Stimulated activated CD4-positive, alpha-beta T cell treated with anti-CD3 and anti-CD28 coated beads, Interleukin-2, amount 100 ng/mL, for 4 hours (primary cell): ENCODE measurements around the gene USP10.

ENCODE experiments used
- DNase-seq: peaks from one replicate; pipeline ENCODE4 v3.0.0-alpha.2; 2020; ENCODE audit warnings: low read depth

The USP10 gene, protein sequence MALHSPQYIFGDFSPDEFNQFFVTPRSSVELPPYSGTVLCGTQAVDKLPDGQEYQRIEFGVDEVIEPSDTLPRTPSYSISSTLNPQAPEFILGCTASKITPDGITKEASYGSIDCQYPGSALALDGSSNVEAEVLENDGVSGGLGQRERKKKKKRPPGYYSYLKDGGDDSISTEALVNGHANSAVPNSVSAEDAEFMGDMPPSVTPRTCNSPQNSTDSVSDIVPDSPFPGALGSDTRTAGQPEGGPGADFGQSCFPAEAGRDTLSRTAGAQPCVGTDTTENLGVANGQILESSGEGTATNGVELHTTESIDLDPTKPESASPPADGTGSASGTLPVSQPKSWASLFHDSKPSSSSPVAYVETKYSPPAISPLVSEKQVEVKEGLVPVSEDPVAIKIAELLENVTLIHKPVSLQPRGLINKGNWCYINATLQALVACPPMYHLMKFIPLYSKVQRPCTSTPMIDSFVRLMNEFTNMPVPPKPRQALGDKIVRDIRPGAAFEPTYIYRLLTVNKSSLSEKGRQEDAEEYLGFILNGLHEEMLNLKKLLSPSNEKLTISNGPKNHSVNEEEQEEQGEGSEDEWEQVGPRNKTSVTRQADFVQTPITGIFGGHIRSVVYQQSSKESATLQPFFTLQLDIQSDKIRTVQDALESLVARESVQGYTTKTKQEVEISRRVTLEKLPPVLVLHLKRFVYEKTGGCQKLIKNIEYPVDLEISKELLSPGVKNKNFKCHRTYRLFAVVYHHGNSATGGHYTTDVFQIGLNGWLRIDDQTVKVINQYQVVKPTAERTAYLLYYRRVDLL

DNA sequence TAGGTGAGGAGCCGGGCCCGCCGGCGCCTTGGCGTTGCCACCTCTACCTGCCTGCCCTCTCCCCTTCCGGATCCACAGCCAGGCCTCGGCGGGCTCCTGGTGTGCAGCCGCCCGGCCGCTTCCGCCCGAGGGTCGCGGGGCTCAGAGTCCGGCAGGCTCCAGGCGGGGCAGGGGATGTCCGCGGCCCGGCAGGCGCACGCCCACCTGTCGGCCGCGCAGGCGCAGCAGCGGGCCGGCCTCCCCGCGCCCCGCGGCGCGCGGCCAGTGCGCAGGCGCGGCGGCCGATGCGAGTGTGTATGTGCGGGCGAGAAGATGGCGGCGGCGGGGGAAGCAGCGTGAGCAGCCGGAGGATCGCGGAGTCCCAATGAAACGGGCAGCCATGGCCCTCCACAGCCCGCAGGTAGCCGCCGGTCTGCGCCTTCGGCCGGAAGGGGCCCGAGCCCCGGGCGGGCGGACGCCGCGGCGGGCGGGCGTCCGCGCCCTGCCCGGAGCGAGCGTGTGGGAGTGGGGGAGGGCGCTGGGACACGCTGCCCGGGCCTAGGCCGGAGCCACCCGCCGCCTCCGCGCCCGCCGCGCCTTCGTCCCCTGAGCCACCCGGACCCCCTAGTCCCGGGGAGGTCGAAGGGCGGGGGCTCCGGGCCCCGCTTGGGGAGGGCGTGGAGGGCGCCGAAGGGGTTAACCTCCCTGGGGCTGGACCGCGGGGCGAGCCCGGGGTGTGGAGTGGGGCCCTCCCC is at the start of gene USP10:
Gene USP10, plus strand, starts transcription at position 289 of the 734 bp plus-strand sequence. Its CDS starts 91 bp downstream, at position 380.
- DNase-seq: peak; percentile 76

DNA sequence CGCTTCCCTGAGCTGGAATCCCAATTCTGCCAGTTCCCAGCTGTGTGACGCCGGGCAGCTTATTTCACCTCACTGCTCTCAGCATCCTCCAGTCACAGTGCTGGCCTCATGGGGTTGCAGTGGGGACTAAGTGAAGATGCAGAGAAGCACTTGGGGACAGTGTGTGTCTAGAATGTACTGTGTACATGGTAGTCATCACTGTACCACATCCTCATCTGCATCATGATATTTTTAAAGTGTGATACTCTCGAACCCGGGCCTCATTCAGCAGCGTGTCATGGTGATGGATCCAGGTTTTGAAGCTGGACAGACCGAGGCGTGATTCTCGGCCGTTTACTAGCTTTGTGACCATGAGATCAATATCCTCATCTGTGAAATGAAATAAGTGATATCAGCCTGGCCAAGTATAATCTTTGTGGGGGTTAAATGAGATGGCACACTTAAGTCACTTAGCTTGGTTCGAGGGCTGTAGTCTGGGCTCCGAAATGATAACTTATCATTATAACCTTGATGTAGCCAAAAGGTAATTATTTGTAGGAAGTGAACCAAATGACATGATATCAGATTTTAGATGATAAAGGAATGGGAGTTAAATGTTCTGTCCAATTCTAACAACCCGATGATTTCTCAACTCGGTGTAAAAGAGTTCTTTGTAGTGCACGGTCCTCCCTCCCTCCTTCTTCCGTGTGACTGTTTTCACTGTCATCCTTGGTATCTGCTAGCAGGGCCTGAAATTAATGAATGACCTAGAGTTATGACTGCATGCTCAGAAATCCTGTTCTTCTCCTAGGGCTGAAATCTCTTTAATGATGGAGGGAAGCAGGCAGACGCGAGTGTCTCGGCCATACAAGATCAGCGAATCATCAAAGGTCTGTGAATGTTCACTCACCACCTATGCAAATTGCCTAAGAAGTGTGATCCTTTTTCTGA is 49.5 kb upstream of the USP10 start:
- no peak for DNase-seq

DNA sequence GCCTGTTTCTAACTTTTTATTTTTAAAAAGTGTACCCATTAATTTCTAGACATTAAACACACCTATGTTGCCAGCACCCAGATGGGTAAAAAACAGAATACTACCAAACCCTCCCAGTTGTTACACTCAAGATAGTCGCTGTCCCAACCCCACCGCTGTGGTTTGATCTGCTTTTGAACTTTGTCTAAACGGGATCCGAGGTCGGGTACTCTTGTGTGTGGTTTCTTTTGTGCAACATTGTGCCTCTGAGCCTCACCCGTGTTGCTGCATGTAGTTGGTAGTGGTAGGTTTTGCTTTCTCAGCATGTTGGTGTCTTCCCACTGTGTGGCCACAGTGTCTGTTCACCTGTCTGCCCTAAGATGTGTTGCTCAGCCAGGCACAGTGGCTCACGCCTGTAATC is 47.2 kb upstream of the USP10 start:
- DNase-seq: peak; percentile 9

DNA sequence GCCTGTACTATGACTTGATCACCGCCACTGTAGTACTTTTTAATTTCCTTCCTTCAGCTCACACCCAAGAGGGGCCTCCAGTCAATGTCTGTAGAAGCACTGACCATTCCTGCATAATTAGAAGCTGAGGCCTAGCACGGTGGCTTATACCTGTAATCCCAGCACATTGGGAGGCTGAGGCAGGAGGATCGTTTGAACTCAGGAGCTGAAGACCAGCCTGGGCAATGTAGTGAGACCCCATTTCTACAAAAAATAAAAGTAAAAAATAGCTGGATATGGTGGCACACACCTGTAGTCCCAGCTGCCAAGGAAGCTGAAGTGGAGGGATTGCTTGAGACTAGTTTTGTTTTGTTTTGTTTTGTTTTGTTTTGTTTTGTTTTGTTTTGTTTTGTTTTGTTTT is 45.6 kb upstream of the USP10 start:
- no peak for DNase-seq

DNA sequence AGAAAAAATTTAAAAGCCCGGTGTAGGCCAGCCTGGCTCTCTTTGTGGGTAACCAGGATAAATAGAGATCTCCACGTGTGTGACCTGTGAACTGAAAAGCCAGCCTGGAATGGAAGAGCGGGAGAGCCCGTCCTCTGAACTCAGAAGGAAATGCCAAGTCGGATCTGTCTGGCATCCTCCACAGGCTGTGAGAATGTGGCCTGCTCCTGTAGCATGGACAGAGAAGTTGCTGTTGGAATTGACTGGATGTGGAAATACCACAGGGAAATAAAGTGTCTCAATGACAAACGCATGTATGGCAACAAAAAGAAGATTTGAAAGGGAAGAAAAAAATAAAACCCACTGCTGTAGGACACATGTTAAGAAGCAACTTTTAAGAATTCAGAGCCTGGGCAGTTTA is 44.8 kb upstream of the USP10 start:
- no peak for DNase-seq

DNA sequence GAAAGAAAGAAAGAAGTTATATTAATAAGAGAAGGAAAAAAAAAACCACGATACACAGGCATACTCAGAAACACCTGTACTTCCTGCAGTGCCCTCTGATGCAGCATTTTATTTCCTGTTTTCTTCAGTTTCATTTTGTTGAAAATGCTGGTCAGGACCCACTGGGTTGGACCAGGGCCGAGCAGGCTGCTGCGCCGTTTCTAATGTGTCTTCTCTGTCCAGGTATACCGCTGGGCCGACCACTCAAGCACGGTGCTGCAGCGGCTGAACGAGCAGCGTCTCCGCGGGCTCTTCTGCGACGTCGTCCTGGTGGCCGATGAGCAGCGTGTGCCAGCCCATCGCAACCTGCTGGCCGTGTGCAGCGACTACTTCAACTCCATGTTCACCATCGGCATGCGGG is 43.2 kb upstream of the USP10 start:
- DNase-seq: no peak

DNA sequence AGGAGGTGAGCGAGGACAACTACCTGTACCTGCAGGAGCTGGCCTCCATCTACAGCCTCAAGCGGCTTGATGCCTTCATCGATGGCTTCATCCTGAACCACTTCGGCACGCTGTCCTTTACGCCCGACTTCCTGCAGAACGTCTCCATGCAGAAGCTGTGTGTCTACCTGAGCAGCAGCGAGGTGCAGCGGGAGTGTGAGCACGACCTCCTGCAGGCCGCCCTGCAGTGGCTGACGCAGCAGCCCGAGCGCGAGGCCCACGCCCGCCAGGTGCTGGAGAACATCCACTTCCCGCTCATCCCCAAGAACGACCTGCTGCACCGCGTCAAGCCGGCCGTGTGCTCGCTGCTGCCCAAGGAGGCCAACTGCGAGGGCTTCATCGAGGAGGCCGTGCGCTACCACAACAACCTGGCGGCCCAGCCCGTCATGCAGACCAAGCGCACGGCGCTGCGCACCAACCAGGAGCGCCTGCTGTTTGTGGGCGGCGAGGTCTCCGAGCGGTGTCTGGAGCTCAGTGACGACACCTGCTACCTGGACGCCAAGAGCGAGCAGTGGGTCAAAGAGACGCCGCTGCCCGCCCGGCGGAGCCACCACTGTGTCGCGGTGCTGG is 42.5 kb upstream of the USP10 start:
- no peak for DNase-seq

DNA sequence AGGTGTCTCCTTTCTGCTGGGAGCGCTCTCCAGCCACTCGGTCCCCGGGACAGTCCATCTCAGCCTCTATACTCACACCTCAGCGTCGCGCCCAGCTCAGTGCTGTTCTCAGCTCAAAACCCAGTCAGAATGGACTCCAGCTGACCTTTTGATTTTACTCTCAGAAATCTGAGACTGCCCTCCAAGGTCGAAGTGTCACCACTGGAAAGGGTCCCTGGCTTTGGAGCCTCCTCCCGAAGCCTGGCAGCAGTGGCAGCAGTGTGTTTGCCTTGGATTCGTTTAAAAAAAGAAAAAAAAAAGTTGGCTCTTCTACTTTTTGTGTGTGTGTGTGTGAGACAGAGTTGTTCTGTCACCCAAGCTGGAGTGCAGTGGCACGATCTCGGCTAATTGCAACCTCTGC is 41.1 kb upstream of the USP10 start:
- DNase-seq: no peak

DNA sequence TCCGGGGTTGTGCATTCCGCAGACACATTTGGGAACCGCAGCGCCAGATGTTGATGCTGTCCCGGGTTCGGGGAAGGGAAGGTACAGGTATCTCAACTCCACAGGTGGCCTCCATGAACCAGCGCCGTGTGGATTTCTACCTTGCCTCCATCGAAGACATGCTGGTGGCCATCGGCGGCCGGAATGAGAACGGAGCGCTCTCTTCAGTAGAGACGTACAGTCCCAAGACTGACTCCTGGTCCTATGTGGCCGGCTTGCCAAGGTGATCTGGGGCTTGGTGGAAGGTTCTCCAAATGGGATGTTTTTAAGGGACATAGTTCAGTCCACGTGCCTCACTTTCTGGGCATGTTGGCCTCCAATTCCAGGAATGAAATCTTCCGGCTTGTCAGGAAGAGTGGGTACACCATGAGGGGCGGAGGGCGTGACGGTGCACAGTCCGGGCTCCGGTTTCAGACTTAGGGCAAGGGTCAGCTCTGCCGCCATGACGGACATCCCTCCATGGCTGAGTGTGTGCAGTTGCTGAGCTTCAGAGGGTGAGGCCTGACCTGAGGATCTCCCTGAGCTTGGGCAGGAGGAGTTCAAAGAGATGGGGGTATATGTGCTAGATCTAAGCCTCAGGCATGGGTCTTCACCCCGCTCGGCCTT is 40.0 kb upstream of the USP10 start:
- no peak for DNase-seq

DNA sequence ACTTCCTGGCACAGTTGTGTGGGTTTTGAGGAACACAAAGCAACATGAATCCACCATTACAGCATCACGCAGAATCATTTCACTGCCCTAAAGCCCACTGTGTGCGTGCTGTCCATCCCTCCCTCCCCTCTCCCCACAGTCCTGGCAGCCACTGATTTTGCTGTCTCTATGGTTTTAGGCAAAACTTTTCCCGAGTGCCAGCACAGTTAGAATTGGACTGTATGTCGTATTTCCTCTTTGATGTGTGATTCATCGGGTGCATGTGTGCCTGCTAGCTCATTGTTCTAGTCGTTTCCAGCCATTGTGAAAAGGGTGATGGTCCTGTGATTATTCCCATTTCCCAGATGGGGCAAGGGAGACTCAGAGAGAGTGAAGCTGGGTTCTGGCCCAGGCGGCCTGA is 38.8 kb upstream of the USP10 start:
- no peak for DNase-seq

DNA sequence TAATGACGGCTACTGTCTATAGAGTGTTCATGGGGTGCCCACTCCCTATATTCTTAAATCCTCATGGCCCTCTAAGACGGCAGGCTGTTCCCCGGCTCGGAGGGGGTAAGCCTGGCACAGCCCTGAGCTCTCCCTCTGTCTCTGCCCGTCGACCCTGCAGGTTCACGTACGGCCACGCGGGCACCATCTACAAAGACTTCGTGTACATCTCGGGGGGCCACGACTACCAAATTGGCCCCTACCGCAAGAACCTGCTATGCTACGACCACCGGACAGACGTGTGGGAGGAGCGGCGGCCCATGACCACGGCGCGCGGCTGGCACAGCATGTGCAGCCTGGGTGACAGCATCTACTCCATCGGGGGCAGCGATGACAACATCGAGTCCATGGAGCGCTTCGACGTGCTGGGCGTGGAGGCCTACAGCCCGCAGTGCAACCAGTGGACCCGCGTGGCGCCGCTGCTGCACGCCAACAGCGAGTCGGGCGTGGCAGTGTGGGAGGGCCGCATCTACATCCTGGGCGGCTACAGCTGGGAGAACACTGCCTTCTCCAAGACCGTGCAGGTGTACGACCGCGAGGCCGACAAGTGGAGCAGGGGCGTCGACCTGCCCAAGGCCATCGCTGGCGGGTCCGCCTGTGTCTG is 38.3 kb upstream of the USP10 start:
- no peak for DNase-seq

DNA sequence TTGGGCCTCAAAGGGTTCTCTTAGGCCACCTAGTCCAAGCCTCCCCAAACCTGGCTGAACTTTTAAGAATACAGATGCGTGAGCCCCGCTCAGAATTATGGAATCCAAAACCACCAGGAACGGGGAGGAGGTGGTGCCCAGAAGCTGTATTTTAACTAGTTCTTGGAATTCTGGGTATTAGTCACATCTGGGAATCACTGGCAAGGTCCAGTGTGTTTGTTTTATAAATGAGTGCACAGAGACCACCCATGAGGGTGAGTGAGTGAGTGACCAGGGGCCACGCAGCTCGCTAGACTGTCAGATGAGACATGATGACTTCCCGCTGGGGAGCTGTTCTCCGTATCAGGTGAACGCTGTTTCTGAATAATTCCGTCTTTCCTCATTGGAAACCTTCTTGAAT is 37.3 kb upstream of the USP10 start:
- no peak for DNase-seq

DNA sequence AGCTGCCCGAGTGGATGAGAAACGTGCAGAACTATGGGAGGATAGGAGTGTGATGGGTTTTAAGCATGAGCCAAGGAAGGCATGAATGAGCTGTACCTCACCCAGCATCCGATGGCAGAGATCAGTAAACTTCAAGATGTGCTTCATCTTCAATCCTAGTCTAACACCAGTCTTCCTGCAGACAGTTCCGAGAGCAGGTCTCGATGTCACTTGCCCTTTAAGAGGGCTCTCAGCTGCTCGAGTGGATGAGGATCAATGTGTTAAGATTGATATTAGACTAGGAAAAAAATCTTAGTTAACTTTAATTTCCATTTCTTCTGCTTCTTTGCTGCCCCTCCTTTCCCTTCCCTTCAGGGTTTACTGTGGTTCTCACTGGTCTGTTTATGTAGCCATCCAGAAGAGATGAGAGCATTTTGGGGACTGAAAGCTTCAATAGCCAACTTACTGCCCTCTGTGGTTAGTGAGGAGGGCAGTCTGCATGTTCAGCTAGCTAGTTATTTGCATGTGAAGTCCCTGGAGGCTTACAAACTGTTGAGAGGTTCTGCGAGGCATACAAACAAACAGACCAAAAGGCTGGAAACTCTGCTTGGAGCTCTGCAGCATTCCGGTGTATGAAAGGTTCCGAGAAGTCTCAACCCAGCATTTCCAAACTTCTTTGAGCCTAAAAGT is 36.2 kb upstream of the USP10 start:
- DNase-seq: no peak

DNA sequence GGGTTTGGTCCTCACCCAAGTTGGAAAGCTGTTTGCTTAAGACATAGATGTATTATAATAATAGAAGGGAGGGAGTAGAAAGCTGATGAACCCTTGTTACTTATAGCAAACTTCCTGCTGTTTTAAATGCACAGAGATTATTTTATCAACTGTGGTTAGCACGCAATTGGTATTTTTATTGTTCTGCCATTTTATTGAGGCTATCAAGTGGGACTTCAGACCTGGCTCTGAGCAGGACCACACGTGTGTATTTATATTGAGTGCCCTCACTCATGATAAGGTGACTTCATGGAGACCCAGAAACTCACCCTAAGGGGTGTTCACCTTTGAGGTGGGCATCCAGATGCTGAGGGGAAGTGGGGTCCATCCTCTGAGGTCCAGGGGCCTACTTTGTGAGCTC is 34.4 kb upstream of the USP10 start:
- DNase-seq: no peak

DNA sequence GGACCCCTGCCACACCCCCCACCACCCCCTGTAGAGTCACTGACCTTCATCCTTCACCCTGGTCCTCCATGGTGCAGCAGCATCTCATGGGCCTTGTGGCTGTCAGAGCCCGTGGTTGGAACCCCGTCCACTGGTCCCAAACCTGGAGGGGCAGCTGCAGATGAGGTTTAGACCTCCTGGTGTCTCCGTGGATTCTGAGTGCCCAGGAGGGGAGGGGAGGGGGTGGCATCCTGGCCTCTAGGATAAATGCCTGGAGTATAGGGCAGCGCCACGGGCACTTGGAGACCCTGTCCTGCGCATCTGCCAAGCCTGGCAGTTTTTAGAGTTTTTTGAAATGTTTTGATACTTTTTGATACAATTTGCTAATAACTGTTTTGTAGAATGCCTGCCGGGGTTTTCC is 34.0 kb upstream of the USP10 start:
- no peak for DNase-seq

DNA sequence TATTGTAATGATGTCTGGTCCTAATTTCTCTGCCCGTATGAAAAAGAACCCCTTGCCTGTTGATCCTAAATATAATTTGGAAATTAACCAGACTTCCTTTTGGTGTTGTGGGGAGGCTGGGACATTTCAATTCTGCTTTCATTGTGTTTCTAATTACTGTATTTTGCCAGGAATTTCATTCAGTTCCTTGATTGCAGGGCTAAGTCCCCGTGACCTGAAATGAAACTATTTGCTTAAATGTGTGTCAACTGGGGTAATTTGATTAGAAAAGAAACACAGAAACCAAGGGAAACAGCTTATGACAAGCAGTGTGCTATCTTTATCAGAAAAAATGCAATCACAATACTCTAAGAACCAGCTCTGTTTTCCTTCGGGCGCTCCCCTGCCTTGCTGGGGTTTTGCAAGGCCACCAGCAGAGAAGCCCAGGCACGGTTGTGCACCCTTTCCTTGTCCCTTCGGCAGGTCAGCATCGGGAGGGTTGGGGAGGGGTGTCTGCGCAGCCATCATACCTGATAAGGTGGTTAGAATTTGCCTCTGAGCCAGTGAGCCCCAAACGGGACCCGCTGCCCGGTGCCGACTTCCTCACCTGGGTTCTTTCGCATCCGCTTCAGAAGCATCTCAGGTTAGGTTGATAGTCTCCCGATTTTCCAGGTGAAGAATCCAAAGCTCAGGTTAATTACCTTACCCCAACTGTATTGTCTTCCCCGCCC is 32.0 kb upstream of the USP10 start:
- no peak for DNase-seq

DNA sequence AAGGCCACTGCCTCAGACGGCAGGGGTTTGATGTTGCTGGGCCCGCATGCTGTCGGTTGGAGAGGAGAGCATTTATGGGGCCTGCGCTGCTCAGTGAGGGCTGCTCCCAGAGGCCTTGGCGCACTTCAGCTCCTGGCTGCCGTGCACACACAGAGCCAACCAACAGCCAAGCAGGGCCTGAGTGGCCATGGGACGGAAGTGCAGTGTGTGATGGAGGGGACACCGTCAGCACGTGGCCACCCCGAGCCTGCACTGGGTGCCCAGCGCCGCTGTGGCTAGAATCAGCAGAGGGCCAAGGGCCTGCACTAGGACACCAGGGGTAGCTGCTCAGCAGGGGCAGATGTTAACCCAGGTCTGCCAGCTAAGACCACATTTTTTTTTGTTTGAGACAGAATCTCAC is 29.7 kb upstream of the USP10 start:
- DNase-seq: no peak

DNA sequence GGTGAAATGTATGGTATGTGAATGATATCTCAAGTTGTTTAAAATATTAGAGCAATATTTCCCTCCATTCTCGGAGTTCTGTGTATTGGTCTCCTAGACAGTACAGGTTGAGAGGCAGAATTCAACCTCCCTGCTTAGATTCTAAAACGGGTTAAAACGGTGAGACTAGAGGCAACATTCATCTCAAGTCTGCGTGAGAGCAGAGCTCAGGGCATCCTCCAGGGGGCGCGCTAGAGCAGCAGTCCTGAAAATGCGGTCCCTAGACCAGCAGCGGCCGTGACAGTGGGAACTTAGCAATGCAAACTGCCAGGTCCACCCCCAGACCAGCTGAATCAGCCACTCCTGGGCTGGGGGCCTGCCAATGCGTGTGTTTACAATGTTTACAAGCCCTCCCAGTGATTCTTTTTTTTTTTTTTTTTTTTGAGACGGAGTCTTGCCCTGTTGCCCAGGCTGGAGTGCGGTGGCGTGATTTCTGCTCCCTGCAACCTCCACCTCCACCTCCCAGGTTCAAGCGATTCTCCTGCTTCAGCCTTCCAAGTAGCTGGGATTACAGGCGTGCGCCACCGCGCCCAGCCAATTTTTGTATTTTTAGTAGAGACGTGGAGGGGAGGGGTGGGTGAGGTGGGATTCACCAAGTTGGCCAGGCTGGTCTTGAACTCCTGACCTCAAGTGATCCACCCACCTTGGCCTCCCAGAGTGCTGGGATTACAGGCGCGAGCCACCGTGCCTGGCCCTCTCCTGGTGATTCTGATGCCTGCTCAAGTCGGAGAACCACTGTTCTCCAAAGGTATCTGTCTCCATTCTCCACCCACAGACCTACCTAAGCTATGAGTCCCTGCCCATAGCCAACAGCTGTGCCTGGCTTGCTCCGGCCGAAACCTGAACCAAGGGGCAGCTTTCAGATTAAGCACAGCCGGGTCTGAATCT is 27.3 kb upstream of the USP10 start:
- DNase-seq: peak; percentile 67
